ENCODE measurements around the gene NLK.

- TF ChIP-seq RAD21 (IDR thresholded peaks at IDR 0.05; ENCODE audit: low read depth), result no peak
- TF ChIP-seq ZNF274 (IDR thresholded peaks at IDR 0.05; ENCODE audit: low read depth, low read length), result no peak
- no peak for TF ChIP-seq SP1 (IDR thresholded peaks at IDR 0.05; ENCODE audit: low read depth)
Measured at GRCh38 chr17:28020515-28020914, 22.0 kb upstream of the NLK start.

Measured in HCT116 (cell line).